Esophagus squamous epithelium (tissue), 5 donors: Measurements from ENCODE around the gene IFT27. TPM values are rescaled to one million over a fixed set of nuclear protein-coding genes. Genes with fewer than 3 reads are reported as not detected.

ENCODE experiments used
- DNase-seq: peaks from one replicate; lab custom pipeline; 2025; lab: John Stamatoyannopoulos, UW
- H3K27ac ChIP-seq, 4 donors: fragments of 200-600 bp; sonication (generic); one replicate each; pipeline ENCODE4 v1.5.1; 2016 to 2019; ENCODE audit warnings: mild to moderate bottlenecking in 1 of 4
- H3K27me3 ChIP-seq, 4 donors: fragments of 200-600 bp; sonication (generic); 1 replicate in 3 of 4; 2 replicates in 1 of 4; pipeline versions ENCODE4 v1.5.1 to v1.6.0; 2017 to 2021; ENCODE audit warnings: antibody characterized with exemption in 1 of 4
- H3K36me3 ChIP-seq, 3 donors: fragments of 200-600 bp; sonication (generic); one replicate each; pipeline ENCODE4 v1.5.1; 2016 to 2019
- H3K4me1 ChIP-seq, 3 donors: fragments of 200-600 bp; sonication (generic); one replicate each; pipeline ENCODE4 v1.5.1; 2017 to 2019
- H3K4me3 ChIP-seq, 4 donors: fragments of 200-600 bp; sonication (generic); 1 replicate in 3 of 4; 2 replicates in 1 of 4; pipeline ENCODE4 v1.5.1; 2016 to 2019; ENCODE audit warnings: mild to moderate bottlenecking in 2 of 4, moderate library complexity in 1 of 4
- H3K9me3 ChIP-seq, 3 donors: fragments of 200-600 bp; sonication (generic); one replicate each; pipeline ENCODE4 v1.5.1; 2016 to 2019
- POLR2A ChIP-seq, 4 donors: fragments of 450-650 bp; IDR thresholded peaks; one replicate each; pipeline ENCODE4 v1.6.1; 2017; ENCODE audit warnings: antibody characterized with exemption in 4 of 4, mild to moderate bottlenecking in 4 of 4, moderate library complexity in 3 of 4
- WGBS, 2 donors: methylation state at CpG; one replicate each; pipeline ENCODE4 v1.1.5; 2018; 5-methylcytosine and 5-hydroxymethylcytosine counted together
- intact Hi-C: fragments of 100-400 bp; cut with DNase I; formaldehyde crosslinking; loops from one replicate; pipeline ENCODE4 v1.15.0; 2022
- total RNA-seq, 4 donors: library from RNA; depleted of rRNA; stranded (reverse); fragments of >200 nt; gene quantifications; one replicate each; pipeline ENCODE4 v1.1.0, GENCODE V29; 2016
- TF ChIP-seq, protein P1 (sequence below), 6 experiments: fragments of 450-650 bp in 4 of 6; fragments of 200-600 bp in 2 of 6; sonication (generic) in 2 of 6; IDR thresholded peaks; one replicate each; pipeline ENCODE4 v1.5.1; 2016 to 2019; ENCODE audit warnings: antibody characterized with exemption in 6 of 6, mild to moderate bottlenecking in 4 of 6, moderate library complexity in 4 of 6
- donor health status: DM: yes; HTN: yes; CAD: no.

Gene IFT27
- total RNA-seq, 4 donors from 2014 or later, result 6.1 to 9.5 (median 8.1) TPM

DNA sequence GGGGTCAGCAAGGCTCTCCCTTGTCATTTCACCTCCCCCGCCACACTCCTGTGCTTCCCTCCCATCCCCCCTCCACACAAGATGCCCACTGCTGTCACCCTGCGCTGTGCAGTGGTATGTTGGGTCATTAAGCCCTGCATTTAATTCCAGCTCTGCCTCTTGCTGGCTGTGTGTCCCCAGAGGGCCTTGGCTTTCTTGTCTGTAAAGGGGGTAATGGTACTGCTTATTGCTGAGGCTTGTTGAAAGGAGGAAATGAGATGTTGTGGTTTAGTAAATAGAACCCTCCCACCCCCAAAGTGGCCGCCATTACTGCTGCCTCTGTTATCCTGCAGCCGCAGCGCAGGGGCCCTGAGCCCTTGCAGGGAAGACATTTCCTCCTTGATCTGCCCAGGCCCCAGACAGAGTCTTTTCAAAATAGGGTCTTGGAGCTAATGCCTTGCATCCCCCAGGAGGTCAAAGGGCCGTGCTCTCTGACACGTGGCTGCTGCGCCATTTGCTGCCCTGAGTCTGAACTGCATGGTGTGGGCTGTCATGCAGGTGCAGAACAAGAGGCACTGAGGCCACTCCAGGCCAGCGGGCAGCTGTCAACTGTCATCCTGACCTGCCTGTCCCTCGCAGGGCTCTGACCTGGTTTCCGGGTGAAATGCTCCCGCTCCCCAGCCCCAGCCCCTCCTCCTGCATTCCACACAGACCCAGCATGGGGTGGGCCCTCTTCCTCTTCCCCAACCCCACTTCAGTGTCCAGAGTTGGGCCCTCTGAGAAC is 22.2 kb upstream of the IFT27 start:
- Histone ChIP-seq H3K27me3 (peaks cover 0 to 50% (median 0%) of the 10 kb centered on the region in 4 donors), H3K27ac (no peak overlapping the region), H3K4me1 (no peaks in the 10 kb centered on the region), H3K9me3 (no peaks in the 10 kb centered on the region), H3K4me3 (no peak overlapping the region), H3K36me3 (no peaks in the 10 kb centered on the region)
- WGBS, 2 donors, result 60 to 93% methylated on average over 1 to 8 of the region's 12 CpGs
- no peak for TF ChIP-seq POLR2A (IDR thresholded peaks at IDR 0.05)
- TF ChIP-seq, protein P1, sequence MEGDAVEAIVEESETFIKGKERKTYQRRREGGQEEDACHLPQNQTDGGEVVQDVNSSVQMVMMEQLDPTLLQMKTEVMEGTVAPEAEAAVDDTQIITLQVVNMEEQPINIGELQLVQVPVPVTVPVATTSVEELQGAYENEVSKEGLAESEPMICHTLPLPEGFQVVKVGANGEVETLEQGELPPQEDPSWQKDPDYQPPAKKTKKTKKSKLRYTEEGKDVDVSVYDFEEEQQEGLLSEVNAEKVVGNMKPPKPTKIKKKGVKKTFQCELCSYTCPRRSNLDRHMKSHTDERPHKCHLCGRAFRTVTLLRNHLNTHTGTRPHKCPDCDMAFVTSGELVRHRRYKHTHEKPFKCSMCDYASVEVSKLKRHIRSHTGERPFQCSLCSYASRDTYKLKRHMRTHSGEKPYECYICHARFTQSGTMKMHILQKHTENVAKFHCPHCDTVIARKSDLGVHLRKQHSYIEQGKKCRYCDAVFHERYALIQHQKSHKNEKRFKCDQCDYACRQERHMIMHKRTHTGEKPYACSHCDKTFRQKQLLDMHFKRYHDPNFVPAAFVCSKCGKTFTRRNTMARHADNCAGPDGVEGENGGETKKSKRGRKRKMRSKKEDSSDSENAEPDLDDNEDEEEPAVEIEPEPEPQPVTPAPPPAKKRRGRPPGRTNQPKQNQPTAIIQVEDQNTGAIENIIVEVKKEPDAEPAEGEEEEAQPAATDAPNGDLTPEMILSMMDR (IDR thresholded peaks at IDR 0.05), result no peak
- intact Hi-C loops, result no loop called here
- no peak for DNase-seq

DNA sequence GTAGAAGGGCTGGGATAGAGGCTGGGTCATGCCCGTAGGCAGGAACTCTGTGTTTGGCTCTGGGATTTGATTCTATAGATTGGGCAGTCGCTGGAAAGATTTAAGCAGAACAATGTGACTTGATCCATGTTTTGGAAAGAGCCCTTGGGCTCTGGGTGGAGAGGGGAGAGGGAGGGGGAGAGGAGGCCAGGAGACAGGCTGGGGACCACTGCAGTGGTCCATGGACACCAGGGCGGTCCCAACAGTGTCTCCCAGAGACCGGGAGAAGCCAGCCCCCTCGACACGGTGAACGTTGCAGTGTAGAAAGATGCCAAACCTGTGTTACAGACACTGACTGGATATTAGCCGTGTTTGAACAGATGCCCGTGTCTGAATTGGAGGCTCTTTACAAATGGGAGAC is 21.5 kb upstream of the IFT27 start:
- DNase-seq, result no peak
- peaks cover 0 to 49% (median 0%) of the 10 kb centered on the region in 4 donors for H3K27me3 ChIP-seq
- H3K4me3 ChIP-seq, result no peak overlapping the region
- H3K27ac ChIP-seq, result no peak overlapping the region
- TF ChIP-seq, protein P1 (IDR thresholded peaks at IDR 0.05), result no peak
- no peak for TF ChIP-seq POLR2A (IDR thresholded peaks at IDR 0.05)
- intact Hi-C loops, result no loop called here
- no peaks in the 10 kb centered on the region for H3K9me3 ChIP-seq
- H3K36me3 ChIP-seq, result no peaks in the 10 kb centered on the region
- no peaks in the 10 kb centered on the region for H3K4me1 ChIP-seq
- 40 to 45% methylated on average over 9 of the region's 9 CpGs for WGBS, 2 donors

DNA sequence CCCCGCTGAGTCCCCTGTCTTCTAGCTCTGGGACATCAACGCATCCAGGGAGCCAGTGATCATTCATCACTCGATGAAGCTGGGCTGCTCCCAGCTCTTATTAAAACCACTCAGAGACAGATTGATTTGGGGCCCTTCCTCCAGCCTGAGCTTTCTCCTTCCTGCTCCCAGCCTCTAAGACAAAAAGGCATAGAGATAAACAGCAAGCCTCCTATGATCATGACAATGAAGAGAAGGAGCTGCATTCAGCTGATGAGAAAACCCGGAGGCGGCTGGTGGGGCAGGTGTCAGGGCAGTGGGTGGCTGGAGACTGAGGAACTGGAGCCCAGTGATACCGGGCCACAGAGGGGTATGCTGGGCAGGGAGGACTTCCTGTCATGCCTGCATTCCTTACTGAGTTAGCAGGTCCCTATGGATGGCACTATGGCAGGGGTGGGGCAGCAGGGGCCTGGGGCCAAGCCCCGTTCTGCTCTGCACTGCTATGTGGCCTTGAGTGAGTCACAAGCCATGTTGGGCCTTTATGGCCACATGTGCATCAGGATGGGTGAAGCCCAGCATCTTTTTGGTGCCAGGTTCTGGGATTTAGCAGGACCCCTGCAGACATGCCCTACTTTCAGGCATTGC is 20.7 kb upstream of the IFT27 start:
- TF ChIP-seq, protein P1 (IDR thresholded peaks at IDR 0.05), result no peak
- TF ChIP-seq POLR2A (IDR thresholded peaks at IDR 0.05), result no peak
- H3K36me3 ChIP-seq, result no peaks in the 10 kb centered on the region
- no peak overlapping the region for H3K4me3 ChIP-seq
- no peak overlapping the region for H3K27ac ChIP-seq
- peaks cover 0 to 56% (median 0%) of the 10 kb centered on the region in 4 donors for H3K27me3 ChIP-seq
- intact Hi-C loops, result no loop called here
- no peak for DNase-seq
- H3K9me3 ChIP-seq, result no peaks in the 10 kb centered on the region
- no peaks in the 10 kb centered on the region for H3K4me1 ChIP-seq
- WGBS, 2 donors, result 61 to 70% methylated on average over 6 of the region's 7 CpGs

DNA sequence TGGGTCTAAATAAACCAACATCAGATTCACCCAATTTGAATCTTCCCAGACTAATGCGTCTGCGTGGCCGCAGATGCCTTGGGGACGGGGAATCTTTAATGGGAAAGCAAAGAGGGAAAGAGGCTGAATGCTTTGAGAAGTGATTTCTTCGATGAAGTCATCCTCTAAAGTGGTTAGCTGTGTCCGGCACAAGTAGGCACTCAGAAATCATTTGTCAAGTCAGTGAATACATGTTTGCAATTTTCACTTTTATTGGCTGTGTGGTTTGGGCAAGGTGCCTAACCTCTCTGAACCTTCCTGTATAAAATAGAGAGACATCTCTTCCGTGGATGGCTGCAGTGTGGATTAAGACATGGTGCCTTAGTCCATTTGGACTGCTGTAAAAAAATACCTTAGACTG is 19.7 kb upstream of the IFT27 start:
- Histone ChIP-seq H3K27ac (no peak overlapping the region), H3K9me3 (no peaks in the 10 kb centered on the region), H3K4me1 (no peaks in the 10 kb centered on the region), H3K4me3 (no peak overlapping the region), H3K27me3 (peaks cover 0 to 59% (median under 1%) of the 10 kb centered on the region in 4 donors), H3K36me3 (no peaks in the 10 kb centered on the region)
- no peak for TF ChIP-seq POLR2A (IDR thresholded peaks at IDR 0.05)
- TF ChIP-seq, protein P1 (IDR thresholded peaks at IDR 0.05), result no peak
- intact Hi-C loops, result no loop called here
- no peak for DNase-seq
- 81 to 86% methylated on average over 7 of the region's 7 CpGs for WGBS, 2 donors

DNA sequence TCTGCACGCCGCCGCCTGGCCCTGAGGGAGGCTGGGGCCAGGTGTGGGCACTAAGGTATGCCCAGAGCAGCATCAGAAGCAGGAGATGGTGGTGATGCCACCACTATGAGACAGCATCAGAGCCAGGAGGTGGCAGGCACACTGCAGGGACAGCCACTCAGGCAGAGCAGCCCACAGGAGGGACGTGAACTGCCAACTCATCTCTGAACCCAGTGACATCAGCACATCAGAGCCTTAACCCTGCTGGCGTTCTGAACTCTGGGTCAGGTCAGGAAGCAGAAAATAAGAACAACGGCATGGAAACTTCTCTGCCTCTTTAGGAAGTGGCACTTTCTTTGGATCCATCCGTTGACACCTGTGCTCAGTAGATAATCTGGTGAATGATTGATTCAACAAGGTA is 14.7 kb upstream of the IFT27 start:
- Histone ChIP-seq H3K4me3 (no peak overlapping the region), H3K4me1 (no peaks in the 10 kb centered on the region), H3K27me3 (peaks cover 0 to 83% (median under 1%) of the 10 kb centered on the region in 4 donors), H3K27ac (no peak overlapping the region), H3K9me3 (no peaks in the 10 kb centered on the region), H3K36me3 (no peaks in the 10 kb centered on the region)
- TF ChIP-seq POLR2A (IDR thresholded peaks at IDR 0.05), result no peak
- TF ChIP-seq, protein P1 (IDR thresholded peaks at IDR 0.05), result no peak
- intact Hi-C loops, result no loop called here
- 18 to 39% methylated on average over 5 to 7 of the region's 7 CpGs for WGBS, 2 donors
- DNase-seq, result no peak
